ENCODE results near the gene CA4.
"Not testable (repeated sequence)": the region's sequence is repeated elsewhere in the genome, so short reads cannot be mapped to it uniquely, and the experiment has no call there.

Gene CA4

DNA sequence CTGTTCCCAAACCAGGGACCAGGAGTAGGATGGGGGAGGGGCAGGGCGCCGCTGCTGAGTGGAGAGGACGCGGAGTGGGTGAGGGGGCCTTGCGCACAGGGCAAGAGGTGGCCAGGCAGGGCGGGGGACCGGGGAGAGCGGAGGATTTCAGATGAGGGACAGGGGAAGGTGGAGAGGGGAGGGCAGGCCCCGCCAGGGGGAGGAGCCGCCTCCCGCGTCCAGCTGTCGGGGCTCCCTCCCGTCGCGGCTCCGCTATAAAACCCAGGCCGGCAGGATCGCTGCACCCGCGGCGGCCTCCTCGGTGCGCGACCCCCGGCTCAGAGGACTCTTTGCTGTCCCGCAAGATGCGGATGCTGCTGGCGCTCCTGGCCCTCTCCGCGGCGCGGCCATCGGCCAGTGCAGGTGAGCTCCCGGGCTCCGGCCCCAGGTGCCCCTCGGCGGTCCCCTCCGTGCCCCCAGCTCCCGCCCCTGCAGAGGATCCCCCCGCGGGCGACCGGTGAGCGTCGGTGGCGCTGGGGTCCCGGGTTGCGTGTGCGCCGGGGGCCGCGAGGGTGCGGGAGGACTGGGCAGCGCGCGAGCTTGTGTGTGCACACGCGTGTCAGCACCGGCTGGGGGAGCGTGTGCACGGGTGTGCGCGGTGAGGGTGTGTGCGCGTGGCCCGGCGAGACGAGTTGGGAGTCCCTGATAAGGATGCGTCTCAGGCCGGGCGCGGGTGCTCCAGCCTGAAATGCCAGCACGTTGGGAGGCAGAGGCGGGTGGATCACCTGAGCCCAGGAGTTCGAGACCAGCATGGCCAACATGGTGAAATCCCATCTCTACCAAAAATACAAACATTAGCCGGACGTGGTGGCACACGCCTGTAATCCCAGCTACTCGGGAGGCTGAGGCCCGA is at the start of gene CA4:
Gene CA4, plus strand, starts transcription at position 283 of the 892 bp plus-strand sequence. Its CDS starts 62 bp downstream, at position 345.
- DNase-seq: no peak

DNA sequence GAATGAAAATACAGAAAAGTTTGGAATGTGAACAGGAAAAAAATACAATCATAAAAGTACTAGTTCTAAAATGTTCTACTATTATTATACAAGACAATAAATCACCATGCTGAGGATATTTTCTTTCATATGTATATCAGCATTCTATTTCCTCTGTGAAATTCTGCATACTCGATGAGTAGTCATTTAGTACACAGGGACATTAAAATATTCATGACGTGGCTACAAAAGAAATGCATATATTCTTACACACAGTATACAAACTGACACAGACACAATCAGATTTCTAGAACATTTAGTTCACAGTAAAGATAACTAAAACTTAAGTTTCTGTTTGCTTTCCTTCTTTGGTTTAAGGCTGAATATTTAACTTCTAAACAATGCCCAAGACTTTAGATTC is 49.2 kb upstream of the CA4 start:
- not testable (repeated sequence) for DNase-seq

DNA sequence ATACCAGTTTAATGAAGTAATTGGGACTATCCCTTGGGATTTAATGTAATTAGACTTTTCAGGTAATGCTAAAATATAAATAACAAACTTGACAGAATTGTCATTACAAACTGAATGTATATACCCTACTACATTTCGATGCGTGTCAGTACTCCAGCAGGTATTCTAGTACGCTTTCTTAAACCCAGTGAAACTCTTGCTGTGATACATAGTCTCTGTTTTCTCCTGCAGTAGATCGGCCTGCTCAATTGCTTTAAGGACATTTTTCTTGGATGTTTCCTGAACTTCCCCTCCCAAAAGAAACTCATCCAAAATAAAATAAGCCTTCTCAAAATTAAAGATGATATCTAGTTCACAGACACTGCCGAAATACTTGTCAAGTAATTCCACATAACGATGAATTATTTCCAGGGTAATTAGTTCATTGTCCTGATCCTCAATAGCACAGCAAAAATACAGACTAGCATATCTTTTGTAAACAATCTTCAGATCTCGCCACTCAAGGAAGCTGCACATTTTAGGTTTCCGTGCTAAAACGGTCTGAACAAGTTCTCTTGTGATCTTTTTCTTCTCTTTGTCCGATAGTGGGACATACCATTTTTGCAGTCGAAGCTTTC is 47.6 kb upstream of the CA4 start:
- DNase-seq: not testable (repeated sequence)

DNA sequence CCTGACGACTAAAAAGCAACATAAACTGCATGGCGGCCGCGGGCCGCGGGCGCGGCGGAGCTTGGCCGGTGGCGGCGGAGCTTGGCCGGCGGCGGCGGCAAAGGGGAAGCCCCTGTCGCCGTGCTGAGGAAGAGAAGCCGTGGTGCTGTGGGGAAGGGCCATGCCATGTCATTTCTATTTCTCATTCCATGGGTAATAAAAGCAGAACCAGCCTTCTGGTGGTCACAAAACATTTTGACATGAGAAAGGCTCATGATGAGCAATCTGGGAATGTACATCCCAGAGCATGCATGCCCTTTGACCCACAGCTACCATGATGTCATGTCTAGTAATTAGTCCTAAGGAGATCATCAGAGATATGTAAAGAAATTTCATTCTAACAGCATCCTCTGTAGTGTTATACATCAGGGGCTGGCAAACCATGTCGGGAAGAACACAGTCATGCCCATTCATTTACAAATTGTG is 47.1 kb upstream of the CA4 start:
- no peak for DNase-seq

DNA sequence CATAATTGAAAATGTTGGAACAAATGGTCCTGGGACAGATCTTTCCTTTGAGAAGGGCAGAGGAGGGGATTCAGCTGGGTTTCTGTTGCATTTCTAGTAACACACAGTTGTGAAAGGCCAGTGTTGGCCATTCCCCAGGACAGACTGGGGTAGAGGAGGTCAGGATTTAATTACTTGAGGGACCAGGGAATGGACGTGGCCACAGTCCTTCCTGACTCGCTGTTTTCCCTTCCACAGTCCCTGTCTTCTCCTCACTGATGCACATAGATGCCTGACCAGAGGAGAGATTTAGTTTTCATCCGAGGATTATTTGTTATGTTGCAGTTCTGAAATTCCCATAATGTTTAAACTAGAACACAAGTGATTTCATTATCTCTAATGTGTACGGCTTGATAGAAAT is 45.8 kb upstream of the CA4 start:
- no peak for DNase-seq

DNA sequence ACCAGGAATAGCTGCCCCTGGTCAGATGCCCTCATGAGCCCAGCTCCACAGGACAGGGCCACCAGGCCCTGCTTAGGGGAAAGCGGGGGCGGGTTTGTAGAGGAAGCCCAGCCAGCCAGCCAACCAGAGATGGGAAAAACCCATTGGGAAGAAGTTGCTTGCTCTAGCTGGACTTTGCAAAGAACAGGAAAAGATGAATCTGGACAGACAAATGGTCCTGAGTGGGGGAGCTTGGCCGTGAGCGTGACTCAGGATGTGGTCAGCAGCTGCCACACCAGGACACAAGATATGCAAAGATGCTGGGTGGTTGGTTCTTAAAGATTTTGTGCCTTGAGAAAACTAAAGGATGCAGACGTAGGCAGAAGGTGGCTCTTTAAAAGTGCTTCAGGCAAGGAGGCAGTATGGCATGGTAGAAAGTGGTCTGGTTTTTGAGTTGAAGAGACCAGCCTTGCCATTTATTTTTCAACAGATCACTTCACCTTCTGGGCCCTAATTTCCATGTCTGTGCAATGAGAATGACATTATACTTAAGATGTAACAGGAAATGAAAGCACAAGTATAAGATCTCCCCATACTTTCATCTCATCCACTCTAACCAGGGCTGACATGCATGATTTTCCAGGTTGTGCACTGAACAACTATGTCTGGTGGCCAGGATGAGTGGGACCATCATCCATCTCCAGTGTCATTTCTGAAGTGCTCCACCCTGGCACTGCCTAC is 43.3 kb upstream of the CA4 start:
- no peak for DNase-seq

DNA sequence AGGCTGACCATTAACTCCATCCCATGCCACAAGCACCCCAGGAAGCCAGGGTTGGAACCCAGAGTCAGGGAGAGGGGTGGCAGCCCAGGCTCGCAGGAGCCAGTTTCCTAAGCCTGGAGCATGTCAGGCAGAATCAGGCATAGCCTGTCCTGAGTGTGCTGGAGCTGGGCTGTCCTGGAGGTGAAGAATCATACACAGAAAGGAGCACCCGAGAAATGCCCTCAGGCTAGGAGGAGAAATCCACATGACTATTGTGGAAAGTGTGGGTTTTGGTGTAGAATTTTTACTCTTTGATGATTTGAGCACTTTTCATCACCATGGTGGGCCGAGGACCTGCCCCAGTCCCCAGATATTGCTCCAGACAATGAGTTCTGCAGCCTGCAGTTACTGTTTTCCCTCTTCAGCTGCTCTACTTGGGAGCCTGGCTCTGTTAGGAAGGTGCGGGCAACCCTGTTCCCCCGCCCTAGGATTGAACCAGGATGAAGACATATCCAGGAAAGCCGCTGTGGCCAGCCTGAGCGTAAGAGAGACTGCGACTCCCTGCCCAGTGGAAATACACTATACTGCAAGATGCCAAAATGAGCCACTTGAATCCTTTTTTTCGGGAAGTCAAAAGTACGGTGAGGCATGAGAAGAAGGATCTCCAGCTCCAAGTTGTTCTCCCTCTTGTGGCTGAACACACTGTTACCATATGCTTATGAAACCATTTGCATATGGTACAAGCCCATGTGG is 42.1 kb upstream of the CA4 start:
- DNase-seq: no peak

DNA sequence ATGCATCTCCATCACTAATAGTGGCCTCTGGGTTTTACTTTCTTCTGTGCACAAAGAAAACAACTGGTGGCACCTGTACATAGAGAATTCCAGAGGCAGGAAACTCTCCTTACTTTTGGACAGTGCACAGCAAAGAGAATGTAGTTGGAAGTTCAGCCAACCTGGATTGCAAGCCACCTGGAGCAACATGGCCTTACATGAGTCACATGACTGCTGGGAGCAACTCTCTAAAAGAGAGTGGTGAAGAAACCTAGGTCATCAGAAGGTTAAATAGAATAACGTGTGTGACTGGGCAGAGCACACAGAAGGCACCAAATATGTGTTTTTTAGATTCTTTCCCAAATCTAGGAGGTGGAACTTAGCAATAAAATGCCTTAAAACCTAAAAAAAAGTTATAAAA is 41.5 kb upstream of the CA4 start:
- DNase-seq: not testable (repeated sequence)

DNA sequence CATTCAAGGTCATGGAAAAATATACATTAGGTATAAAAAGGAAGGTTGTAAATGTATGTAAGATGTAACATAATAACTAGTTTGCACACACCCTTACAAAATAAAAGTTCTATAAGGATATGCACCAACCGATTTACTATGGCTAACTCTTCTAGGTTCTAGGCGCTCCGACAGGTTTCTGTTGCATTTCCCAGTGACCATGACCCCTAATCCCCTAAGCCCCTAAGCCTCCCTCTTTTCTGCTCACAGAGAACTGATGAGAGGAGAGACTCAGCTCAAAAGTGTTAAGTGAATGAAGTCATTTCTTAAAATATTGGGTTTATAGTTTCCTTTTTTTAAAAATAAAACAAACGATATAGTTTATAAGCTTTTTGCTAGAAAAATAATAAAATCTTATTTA is 41.1 kb upstream of the CA4 start:
- DNase-seq: no peak

DNA sequence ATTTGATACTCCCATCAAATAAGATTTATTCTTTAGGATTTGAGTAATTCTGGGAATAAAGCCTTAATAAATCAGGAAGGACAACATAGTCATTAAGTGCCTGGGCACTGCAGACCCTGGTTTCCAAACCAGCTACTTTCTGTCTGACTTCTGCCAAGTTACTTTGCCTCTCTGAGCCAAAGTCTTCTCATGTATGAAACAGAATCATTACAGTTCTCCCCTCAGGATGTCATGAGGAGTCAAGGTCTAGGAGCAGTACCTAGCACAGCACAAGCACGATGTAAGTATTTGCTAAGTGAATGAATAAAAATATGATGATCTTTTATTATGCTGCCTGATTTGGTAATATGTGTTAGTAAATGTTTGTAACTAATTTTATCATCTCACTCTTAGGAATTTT is 40.6 kb upstream of the CA4 start:
- no peak for DNase-seq

DNA sequence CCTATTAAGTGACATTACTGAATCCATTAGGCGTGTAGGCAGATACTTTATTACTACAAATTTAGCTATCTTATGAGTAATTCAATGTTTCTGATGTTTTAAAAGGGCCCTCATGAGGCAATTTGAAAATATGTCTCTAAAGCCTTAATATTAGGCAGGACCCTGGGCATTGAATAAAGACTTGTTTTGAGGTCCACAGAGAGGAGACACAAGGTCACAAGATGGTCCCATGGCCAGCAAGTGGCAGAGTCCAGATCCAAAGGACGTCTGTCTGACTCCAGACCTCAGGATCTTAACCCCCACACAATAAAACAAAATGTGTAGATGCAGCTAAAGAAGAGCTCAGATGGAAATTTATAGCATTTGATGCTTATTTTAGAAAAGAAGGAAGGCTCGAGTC is 39.2 kb upstream of the CA4 start:
- DNase-seq: no peak

DNA sequence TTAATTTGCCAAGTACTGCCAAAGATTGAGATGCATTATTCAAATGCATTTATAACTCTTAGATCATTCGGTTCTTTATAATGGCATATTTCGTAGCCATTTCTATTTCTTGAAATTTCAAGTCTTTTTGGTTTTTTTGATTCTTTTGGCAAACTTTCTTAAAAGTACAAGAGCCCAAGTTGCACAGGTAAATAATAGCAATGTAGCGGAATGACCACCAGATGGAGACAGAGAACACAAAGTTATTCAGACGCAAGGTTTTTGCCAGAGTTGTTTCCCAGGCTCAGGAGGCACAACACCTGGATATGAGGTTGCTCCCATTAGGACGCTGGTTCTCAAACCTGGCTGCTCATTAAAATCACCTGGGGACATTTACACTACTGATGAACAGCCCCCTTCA is 38.1 kb upstream of the CA4 start:
- DNase-seq: not testable (repeated sequence)

DNA sequence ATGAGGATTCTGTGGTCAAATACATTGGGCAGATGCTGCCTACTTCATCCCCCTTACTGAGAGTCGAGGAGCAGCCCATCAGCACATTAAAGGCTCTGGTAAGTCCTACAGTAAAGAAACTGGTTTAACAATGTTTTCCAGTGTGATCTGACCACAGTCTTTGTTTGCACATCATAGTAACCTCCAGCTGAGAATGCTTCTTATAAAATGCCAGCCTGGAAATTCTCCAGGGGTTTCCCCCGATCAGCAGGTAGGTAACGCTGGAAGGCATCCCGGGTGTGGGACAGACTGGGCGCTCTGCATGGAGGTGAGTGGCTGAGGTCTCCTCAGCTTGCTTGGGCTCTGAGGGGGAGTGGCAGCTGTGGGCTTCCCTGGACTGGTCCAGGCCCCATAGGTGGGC is 34.4 kb upstream of the CA4 start:
- DNase-seq: not testable (repeated sequence)

DNA sequence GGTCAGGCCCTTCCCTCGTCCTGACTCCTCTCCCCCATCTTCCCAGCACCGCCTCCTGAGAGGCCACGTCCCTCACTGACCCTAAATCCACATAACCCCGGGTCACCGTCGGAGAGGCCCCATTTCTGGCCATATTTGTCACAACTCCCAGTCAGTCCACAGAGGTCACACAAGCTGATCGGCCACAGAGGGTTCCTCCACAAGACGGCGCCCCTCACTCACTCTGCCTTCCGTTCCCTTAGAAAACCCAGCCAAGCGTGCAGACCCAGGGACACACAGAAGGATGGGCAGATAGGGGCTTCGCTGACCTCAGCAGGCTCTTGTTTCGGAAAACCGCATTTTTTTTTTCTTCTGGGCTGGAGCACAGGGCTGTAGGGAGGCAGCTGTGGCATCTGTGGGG is 33.6 kb upstream of the CA4 start:
- DNase-seq: not testable (repeated sequence)

DNA sequence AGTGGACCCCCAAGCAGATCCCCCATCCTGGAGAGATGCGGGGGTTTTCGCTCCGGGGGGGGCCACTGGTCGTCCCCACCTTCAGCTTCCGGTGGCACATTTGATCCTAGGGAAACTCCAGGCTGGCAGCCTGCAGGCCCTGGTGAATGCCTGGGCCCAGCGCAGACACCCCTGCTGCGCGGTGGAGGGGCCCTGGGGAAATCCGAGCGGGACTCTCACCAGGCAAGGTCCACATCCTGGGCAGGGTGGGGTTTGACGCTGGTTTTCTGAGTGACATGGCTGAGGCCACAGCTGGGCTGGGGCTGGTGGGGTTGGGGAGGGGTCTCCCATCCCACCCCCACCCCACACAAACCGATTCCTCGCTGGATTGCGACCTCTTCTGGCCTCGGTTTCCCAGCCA is 30.6 kb upstream of the CA4 start:
- DNase-seq: not testable (repeated sequence)

DNA sequence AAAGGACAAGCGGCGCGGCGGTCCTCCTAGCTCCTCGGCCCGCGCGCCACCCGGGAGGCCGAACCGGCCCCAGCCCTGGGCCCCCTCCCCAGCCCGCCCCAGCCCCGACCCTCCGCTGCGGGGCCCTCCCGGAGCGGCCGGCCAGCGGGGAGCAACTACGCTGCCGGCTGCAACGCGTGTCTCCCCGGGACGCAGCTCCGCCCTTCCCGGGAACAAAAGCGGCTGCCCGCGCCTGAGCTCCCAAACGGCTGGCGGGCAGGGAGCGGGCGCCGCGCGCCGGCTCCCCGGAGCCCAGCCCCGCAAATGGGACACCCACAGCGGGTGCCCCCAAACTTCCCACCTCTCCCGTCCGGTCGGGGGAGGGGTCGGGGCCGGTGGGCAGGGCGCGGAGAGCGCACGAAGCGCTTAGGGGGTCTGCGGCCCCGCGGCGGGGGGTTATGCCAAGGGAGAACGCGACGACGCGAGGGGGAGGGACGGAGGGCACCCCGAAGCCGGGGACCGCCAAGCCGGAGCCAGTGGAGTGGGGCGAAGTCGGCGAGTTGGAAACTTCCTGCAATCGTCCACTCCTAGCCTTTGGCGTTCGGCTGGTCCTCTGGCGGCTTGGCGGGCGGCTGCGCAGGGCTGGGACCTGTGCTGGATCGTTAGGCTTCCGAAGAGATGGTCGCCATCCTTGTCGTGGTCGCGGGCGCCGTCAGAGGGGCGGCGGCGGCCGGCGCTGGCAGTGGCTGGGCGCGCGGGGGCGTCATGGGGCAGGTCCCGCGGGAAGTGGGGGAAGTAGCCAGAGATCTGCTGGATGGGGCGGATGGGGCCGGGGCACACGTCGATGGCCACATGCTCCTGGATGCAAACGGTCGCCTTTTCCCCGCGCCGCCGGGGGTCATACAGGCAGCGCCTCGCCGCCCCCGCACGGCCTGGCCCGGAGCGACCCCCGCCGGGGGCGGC is 29.7 kb upstream of the CA4 start:
- not testable (repeated sequence) for DNase-seq

DNA sequence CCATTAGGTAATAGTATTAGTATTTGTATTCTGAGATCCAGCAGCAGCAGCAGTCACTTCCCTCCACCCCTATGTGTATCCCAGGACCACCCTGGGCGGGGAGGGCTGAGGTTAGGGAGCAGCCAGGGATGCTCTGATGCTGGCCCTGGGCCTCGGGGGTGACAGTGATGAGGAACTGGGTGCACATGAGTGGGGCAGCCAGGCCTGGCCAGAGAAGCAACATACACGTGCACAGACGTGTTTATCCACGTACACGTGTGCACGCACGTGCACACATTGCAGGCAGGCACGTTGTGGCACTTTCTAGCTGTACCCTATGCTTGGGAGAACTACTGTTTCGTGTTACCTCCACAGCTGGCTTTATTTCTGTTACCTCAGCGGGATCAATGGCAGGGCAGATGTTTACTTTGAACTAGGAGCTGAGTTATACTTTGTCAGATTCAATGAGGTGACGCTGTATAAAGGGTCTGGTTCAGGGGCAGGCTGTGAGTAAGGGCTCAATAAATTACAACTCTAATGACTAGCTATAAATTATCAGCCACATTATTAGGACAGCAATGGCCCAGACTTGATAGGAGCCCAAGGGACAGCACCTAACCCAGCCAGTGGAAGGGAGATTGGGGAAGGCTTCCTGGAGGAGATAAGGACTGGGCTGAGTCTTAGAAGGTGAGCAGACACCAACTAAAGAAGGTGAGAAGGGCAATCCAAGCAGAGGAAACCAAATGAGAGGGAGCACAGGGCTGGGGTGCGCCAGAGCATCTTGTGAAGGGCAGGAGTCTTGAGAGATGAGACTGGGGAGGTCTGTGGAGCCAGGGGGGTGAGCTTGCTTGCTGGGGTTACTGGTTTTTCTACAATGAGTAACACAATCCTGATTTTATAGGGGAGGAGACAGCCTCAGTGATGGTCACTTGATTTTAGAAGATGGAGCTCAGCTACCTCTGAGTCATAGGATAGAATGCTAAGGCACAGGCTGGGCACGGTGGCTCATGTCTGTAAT is 22.4 kb upstream of the CA4 start:
- no peak for DNase-seq

DNA sequence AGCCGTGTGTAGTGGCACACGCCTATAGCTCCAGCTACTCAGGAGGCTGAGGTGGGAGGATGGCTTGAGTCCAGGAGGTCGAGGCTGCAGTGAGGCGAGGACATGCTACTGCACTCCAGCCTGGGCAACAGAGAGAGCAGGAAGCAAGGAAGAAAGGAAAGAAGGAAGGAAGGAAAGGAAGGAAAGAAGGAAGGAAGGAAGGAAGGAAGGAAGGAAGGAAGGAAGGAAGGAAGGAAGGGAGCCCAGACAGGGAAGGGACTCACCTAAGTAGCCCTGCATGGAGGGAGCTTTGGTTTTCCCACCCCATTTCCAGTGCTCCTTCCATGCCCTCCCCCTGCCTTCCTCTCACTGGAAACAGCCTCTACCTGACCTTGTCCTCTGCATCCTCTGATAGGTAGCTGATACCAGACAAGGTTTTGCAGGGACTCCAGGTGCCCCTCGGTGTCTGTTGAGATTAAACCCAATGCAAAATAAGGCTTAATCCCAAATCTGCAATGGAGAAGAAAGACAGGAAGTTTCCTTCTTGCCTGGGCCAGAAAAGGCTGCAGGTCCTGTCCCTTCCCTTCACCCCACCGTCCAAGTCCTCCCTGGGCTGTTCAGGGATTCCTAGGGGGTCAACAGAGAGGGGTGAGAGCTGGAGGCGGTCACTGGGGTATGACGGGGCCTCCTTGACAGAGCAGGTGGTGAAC is 21.5 kb upstream of the CA4 start:
- DNase-seq: no peak

DNA sequence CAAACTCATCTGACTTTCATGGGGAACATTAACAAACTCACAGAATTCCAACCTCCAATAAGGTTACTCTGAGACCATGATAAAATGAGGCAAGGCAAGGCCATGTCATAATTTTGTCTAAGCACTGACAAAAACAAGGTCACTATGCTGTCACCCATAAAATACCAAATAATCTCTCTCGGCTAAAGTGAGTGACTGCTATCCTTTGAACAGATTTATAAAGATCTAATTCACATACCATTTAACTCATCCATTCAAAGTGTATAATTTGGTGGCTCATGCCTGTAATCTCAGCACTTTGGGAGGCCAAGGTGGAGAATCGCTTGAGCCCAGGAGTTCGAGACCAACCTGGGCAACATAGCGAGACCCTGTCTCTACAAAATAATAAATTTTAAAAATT is 20.6 kb upstream of the CA4 start:
- no peak for DNase-seq

DNA sequence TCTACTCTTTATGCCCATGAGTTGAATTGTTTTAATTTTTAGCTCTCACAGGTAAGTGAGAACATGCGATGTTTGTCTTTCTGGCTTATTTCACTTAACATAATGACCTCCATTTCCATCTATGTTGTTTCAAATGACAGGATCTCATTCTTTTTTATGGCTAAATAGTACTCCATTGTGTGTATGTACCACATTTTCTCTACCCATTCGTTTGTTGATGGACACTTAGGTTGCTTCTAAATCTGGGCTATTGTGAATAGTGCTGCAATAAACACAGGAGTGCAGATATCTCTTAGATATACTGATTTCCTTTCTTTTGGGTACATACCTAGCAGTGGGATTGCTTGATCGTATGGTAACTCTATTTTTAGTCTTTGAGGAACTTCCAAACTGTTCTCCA is 19.3 kb upstream of the CA4 start:
- no peak for DNase-seq
